Activated CD8-positive, alpha-beta memory T cell treated with anti-CD3 and anti-CD28 coated beads, Interleukin-2, amount 50 U/mL, for 1 hour (primary cell): ENCODE results near the gene KLF2.
"Not testable (repeated sequence)": the region's sequence is repeated elsewhere in the genome, so short reads cannot be mapped to it uniquely, and the experiment has no call there.

ENCODE experiments used
- DNase-seq: peaks from one replicate; pipeline ENCODE4 v3.0.0-alpha.2; 2020; ENCODE audit errors: extremely low read depth

Gene KLF2

GRCh38 chr19:16324384-16325160 lies at the start of gene KLF2:
TSS of gene KLF2 (plus strand) at chr19:16324826. CDS start at chr19:16324924, 98 bp downstream.
- DNase-seq = peak; percentile 87

- DNase-seq = no peak
Observed at GRCh38 chr19:16280306-16280705, 44.3 kb upstream of the KLF2 start.

GRCh38 chr19:16281743-16282142 lies 42.9 kb upstream of the KLF2 start:
- DNase-seq = no peak

GRCh38 chr19:16283210-16284061 lies 41.2 kb upstream of the KLF2 start:
- DNase-seq = peak; percentile 25

GRCh38 chr19:16284505-16284904 lies 40.1 kb upstream of the KLF2 start:
- no peak for DNase-seq

- not testable (repeated sequence) for DNase-seq
Observed at GRCh38 chr19:16285079-16285478, 39.5 kb upstream of the KLF2 start.

- DNase-seq = no peak
Observed at GRCh38 chr19:16285769-16286498, 38.7 kb upstream of the KLF2 start.

- DNase-seq = no peak
Observed at GRCh38 chr19:16288544-16288943, 36.1 kb upstream of the KLF2 start.

- no peak for DNase-seq
Observed at GRCh38 chr19:16289594-16289993, 35.0 kb upstream of the KLF2 start.

- DNase-seq = no peak
Observed at GRCh38 chr19:16290692-16291091, 33.9 kb upstream of the KLF2 start.

GRCh38 chr19:16293118-16294091 lies 31.2 kb upstream of the KLF2 start:
- DNase-seq = no peak

- DNase-seq = no peak
Observed at GRCh38 chr19:16295057-16295456, 29.6 kb upstream of the KLF2 start.

GRCh38 chr19:16296713-16297112 lies 27.9 kb upstream of the KLF2 start:
- no peak for DNase-seq

- DNase-seq = no peak
Observed at GRCh38 chr19:16297575-16298178, 26.9 kb upstream of the KLF2 start.

- DNase-seq = no peak
Observed at GRCh38 chr19:16298334-16298733, 26.3 kb upstream of the KLF2 start.

GRCh38 chr19:16301999-16302694 lies 22.5 kb upstream of the KLF2 start:
- DNase-seq = no peak

GRCh38 chr19:16303755-16304154 lies 20.9 kb upstream of the KLF2 start:
- no peak for DNase-seq

- DNase-seq = not testable (repeated sequence)
Observed at GRCh38 chr19:16304511-16304910, 20.1 kb upstream of the KLF2 start.

GRCh38 chr19:16305060-16305459 lies 19.6 kb upstream of the KLF2 start:
- not testable (repeated sequence) for DNase-seq
